Mucosa of descending colon (tissue), 3 donors: Measurements from ENCODE around the gene CCDC51. TPM values are rescaled to one million over a fixed set of nuclear protein-coding genes. Genes with fewer than 3 reads are reported as not detected.

ENCODE experiments used
- ATAC-seq: fragments of 200-7000 bp; cut with Tn5 transposase; one replicate; pipeline ENCODE4 v1.9.1; 2020; ENCODE audit warnings: mild to moderate bottlenecking, moderate library complexity
- DNase-seq, 3 donors: peaks; one replicate each; pipeline ENCODE4 v3.0.0-alpha.2; 2020
- H3K36me3 ChIP-seq: fragments of 200-600 bp; one replicate; pipeline ENCODE4 v1.8.0; 2021; ENCODE audit warnings: low read depth, mild to moderate bottlenecking
- H3K4me1 ChIP-seq: fragments of 200-600 bp; one replicate; pipeline ENCODE4 v1.8.0; 2021; ENCODE audit warnings: low read depth, mild to moderate bottlenecking
- H3K4me3 ChIP-seq: fragments of 200-600 bp; one replicate; pipeline ENCODE4 v1.8.0; 2021; ENCODE audit warnings: mild to moderate bottlenecking
- H3K9me3 ChIP-seq: fragments of 200-600 bp; one replicate; pipeline ENCODE4 v1.8.0; 2021; ENCODE audit warnings: mild to moderate bottlenecking
- intact Hi-C, 2 donors: fragments of 100-400 bp; cut with DNase I in 1 of 2; cut with micrococcal nuclease in 1 of 2; formaldehyde crosslinking; loops; one replicate each; pipeline versions ENCODE4 v1.11.0 to v1.11.1; 2022; cut with DNase I, micrococcal nuclease
- total RNA-seq, 3 donors: library from RNA; stranded (reverse); fragmentation: NEBNext Ultra II Directional in 2 of 3; extraction: Animal tissue kit (Norgen Biotek cat#: 25700) in 2 of 3; gene quantifications; one replicate each; pipeline versions ENCODE4 v1.2.1 to v1.2.4, GENCODE V29; 2021 to 2023
- TF ChIP-seq, protein P1 (sequence below): fragments of 200-600 bp; IDR thresholded peaks from one replicate; pipeline ENCODE4 v1.8.0; 2022; ENCODE audit warnings: antibody characterized with exemption, mild to moderate bottlenecking
- donor health status: DM: no; HTN: no; CAD: no; lungs with moderate emphysema.
- donor health status: DM: no; HTN: no; CAD: no.
- donor health status: DM: no; HTN: yes; CAD: no.

CCDC51 gene
- total RNA-seq, 3 donors from 2014 or later = 13.0 to 15.3 (median 14.8) TPM

DNA sequence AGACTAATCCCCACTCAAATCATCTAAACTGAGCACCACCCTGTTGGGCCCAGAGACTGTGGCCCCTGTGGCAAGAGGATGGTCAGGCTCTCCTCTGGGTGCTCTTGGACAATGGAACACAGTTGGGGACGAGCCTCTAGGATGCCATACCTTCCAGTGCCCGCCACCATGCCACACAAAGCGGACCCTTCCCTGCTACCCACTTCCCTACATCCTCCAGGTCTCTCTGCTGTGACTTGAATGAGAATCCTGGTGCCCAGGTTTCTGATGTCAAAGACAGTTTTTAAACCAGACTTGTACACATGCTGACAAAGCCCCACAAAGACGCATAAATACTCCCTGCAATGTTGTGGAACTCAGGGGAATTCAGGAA is 4.7 kb downstream of the CCDC51 start:
- no peaks in the 10 kb centered on the region for H3K9me3 ChIP-seq
- no peak overlapping the region for H3K4me3 ChIP-seq
- ATAC-seq (no peak), DNase-seq (no peak)
- peaks cover 40% of the 10 kb centered on the region for H3K4me1 ChIP-seq
- TF ChIP-seq, protein P1, sequence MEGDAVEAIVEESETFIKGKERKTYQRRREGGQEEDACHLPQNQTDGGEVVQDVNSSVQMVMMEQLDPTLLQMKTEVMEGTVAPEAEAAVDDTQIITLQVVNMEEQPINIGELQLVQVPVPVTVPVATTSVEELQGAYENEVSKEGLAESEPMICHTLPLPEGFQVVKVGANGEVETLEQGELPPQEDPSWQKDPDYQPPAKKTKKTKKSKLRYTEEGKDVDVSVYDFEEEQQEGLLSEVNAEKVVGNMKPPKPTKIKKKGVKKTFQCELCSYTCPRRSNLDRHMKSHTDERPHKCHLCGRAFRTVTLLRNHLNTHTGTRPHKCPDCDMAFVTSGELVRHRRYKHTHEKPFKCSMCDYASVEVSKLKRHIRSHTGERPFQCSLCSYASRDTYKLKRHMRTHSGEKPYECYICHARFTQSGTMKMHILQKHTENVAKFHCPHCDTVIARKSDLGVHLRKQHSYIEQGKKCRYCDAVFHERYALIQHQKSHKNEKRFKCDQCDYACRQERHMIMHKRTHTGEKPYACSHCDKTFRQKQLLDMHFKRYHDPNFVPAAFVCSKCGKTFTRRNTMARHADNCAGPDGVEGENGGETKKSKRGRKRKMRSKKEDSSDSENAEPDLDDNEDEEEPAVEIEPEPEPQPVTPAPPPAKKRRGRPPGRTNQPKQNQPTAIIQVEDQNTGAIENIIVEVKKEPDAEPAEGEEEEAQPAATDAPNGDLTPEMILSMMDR = no peak
- no peaks in the 10 kb centered on the region for H3K36me3 ChIP-seq
- intact Hi-C loops = loop anchor here (5.0 kb wide), 2 partner anchors 33 to 163 kb away; no protein-coding TSS in a partner anchor

DNA sequence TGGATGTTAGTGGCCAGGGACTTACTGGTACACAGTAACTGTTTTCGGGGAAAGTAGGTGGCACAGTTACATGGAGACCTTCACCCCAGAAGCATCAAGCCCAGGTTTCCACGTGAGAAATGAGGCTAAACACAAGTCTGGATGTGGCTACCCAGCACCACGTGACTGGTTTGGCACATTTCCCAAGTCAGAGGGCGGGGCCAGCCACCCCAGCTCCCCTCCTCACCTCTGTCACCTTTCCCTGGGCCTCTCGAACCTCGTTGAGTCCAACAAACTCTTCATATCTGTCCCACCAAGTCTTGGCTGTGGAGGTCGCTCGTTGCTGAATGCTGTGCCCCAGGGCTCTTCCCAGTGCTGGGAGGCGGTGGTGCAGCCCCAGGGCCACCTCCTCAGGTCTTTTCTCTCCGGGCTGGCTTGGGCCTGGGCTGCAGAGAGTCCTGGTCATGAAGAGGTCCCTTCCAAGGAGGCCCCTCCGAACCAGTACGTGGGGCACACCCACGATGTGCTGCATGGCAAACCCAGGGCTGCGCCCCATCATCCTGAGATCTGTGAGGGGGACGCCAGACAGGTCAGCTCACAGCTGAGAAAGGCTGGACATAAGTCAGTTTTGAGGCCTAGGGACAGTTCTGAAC is 5.2 kb downstream of the CCDC51 start:
- TF ChIP-seq, protein P1 = no peak
- no peak overlapping the region for H3K4me3 ChIP-seq
- no peaks in the 10 kb centered on the region for H3K36me3 ChIP-seq
- ATAC-seq (no peak), DNase-seq (peak; percentile 56 to 71 (median 62))
- no peaks in the 10 kb centered on the region for H3K9me3 ChIP-seq
- intact Hi-C loops = loop anchor here (5.0 kb wide), 2 partner anchors 32 to 162 kb away; no protein-coding TSS in a partner anchor
- peaks cover 41% of the 10 kb centered on the region for H3K4me1 ChIP-seq

DNA sequence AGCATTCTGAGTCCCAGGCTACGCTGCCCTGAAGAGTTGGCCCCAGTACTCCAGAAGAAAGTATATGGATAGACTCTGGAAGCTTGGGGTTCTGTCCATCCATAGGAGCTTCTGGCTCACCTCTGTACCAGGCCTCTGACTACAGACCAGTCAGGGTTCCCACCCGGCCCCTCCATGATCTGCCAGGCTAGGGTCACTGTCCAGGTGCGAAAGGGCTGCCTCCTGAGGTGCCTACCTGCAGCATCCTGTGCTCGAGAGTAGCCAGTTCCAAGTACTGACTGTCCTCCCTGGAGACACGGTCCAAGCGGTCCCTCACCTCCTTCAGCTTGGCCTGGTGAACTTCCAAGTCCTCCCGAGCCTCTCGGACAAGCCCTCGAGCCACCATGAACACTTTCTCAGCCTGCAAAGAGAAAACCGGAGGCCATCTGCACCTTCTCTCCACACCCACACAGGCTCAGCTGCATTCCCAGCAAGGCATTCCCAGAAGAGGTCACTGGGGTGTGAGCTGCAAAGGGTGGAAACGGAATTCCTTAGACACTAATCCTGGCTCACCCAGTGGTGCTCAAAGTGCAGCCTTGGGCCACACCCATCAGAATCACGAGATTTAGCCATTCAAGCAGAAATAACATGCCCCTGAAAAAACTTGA is 6.3 kb downstream of the CCDC51 start:
- TF ChIP-seq, protein P1 = no peak
- DNase-seq (peak; percentile 73 to 85 (median 80)), ATAC-seq (peak; percentile 69)
- Histone ChIP-seq H3K36me3 (no peaks in the 10 kb centered on the region), H3K9me3 (no peaks in the 10 kb centered on the region), H3K4me1 (peaks cover 33% of the 10 kb centered on the region), H3K4me3 (no peak overlapping the region)
- intact Hi-C loops = no loop called here

DNA sequence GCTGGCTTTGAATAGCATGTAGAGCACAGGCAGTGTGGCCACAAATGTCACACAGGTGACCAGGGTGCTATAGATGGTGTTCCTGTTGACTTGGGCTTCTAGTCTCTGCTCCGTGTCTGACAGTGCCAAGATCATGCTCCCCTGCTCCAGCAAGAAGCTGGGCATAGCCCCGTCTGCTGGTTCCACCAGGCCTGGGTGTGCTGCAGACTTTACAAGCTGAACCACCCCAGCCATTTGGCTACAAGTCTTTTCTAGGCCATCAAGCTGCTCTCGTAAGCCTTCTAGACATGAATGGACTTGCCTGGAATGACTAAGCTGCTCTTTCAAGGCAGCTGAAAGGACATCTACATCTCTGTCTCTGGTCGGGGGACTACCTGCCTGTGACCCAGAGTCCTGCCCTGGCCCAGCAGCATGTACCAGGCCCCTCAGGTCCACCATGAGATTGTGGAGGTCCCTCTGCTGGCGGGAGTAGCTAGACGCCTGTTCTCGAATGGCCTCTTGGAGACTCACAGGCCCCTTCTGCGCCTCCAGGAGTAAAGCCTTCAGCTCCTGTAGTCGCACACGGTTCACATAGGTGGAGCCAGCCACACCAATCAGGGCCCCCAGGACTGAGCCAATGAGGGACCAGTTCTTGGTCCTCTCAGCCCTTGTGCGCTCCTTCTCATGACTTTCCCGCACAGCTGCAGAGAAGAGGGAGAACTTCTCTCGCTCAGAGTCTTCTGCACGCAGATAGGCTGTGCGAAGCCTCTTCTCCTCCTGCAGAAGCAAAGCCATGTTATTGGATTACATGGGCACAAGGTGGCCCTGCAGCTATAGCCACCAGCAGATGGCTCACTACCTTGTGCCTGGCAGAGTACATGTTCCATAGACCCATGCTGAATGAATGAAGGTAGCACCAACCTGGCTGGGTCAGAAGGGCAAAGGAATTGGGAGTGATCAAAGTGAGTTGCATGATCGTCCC is 7.2 kb downstream of the CCDC51 start:
- intact Hi-C loops = no loop called here
- H3K36me3 ChIP-seq = no peaks in the 10 kb centered on the region

More for the DNA sequence above, 7.2 kb downstream of the CCDC51 start:
- DNase-seq = peak; percentile 23 to 50 (median 46)
- no peak for ATAC-seq
- no peak overlapping the region for H3K4me3 ChIP-seq
- H3K4me1 ChIP-seq = peaks cover 34% of the 10 kb centered on the region
- TF ChIP-seq, protein P1 = no peak
- no peaks in the 10 kb centered on the region for H3K9me3 ChIP-seq
